Body of pancreas (tissue), 4 donors: ENCODE measurements around the gene MMP3.

ENCODE experiments used
- CTCF ChIP-seq, 7 experiments: fragments of 450-650 bp in 4 of 7; fragments of 200-600 bp in 3 of 7; sonication (generic) in 3 of 7; IDR thresholded peaks; one replicate each; pipeline ENCODE4 v1.5.1; 2016 to 2019; ENCODE audit warnings: antibody characterized with exemption in 7 of 7
- POLR2A ChIP-seq, 3 donors: fragments of 450-650 bp; IDR thresholded peaks; one replicate each; pipeline ENCODE4 v1.6.1; 2016; ENCODE audit warnings: antibody characterized with exemption in 3 of 3, mild to moderate bottlenecking in 2 of 3

DNA sequence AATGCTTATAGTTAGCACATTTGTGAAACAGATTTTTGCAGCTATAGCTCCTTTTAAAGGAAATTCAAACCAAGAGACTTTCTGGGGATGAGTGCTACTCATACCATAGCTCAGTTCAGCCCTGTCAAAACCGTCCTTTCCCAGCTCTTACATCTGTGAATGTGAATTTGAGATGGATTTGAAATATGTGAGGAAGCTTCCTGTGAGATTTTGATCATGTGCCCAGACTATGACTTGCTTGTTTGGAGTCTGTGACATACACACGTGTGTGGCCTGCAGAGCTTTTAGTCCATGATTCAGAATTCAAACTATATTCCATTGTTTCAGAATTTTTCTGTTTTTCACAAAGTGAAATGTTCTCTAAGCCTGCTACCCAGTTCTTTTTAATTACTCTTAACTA, 41.1 kb downstream of the MMP3 start:
- TF ChIP-seq CTCF (IDR thresholded peaks at IDR 0.05) (no peak), POLR2A (IDR thresholded peaks at IDR 0.05) (no peak)
